Lower lobe of right lung (tissue), 2 donors: ENCODE measurements around the gene MPPED1. TPM values are rescaled to one million over a fixed set of nuclear protein-coding genes. Genes with fewer than 3 reads are reported as not detected.

Source experiments
- ATAC-seq, 2 donors: fragments of 200-7000 bp; cut with Tn5 transposase; one replicate each; pipeline ENCODE4 v1.9.1; 2020 to 2022; ENCODE audit warnings: mild to moderate bottlenecking in 2 of 2, moderate library complexity in 2 of 2
- DNase-seq: peaks from one replicate; pipeline ENCODE4 v3.0.0-alpha.2; 2020
- H3K27ac ChIP-seq: fragments of 200-600 bp; one replicate; pipeline ENCODE4 v1.8.0; 2022
- H3K27me3 ChIP-seq: fragments of 200-600 bp; one replicate; pipeline ENCODE4 v1.8.0; 2022; ENCODE audit warnings: low read depth
- H3K36me3 ChIP-seq: fragments of 200-600 bp; one replicate; pipeline ENCODE4 v1.8.0; 2022; ENCODE audit warnings: mild to moderate bottlenecking
- H3K4me1 ChIP-seq: fragments of 200-600 bp; one replicate; pipeline ENCODE4 v1.8.0; 2022
- H3K4me3 ChIP-seq: fragments of 200-600 bp; one replicate; pipeline ENCODE4 v1.8.0; 2022; ENCODE audit warnings: mild to moderate bottlenecking
- H3K9me3 ChIP-seq: fragments of 200-600 bp; one replicate; pipeline ENCODE4 v1.8.0; 2022
- CTCF ChIP-seq: fragments of 200-600 bp; IDR thresholded peaks from one replicate; pipeline ENCODE4 v1.8.0; 2022; ENCODE audit warnings: antibody characterized with exemption, mild to moderate bottlenecking
- intact Hi-C: fragments of 100-400 bp; cut with DNase I; formaldehyde crosslinking; loops from one replicate; pipeline ENCODE4 v1.11.0; 2022
- total RNA-seq: library from RNA; stranded (reverse); fragmentation: NEBNext Ultra II Directional; extraction: Animal tissue kit (Norgen Biotek cat#: 25700); gene quantifications from one replicate; pipeline ENCODE4 v1.2.1, GENCODE V29; 2021
- donor health status: DM: no; HTN: yes; CAD: no; lungs with severe emphysema.

MPPED1 gene
- total RNA-seq, 1 donor from 2014 or later, result not detected

- intact Hi-C loops, result no loop called here
- Histone ChIP-seq H3K27me3 (peaks cover 7% of the 10 kb centered on the region), H3K36me3 (no peaks in the 10 kb centered on the region), H3K4me1 (no peaks in the 10 kb centered on the region), H3K4me3 (no peak overlapping the region), H3K9me3 (no peaks in the 10 kb centered on the region), H3K27ac (no peak overlapping the region)
- TF ChIP-seq CTCF, result no peak
- ATAC-seq (no peak), DNase-seq (no peak)
Measured at GRCh38 chr22:43526117-43526655, 114.4 kb downstream of the MPPED1 start.

GRCh38 chr22:43526946-43527345 lies 115.1 kb downstream of the MPPED1 start:
- Histone ChIP-seq H3K4me3 (no peak overlapping the region), H3K27me3 (peaks cover 4% of the 10 kb centered on the region), H3K27ac (no peak overlapping the region), H3K9me3 (no peaks in the 10 kb centered on the region), H3K4me1 (no peaks in the 10 kb centered on the region), H3K36me3 (no peaks in the 10 kb centered on the region)
- DNase-seq (no peak), ATAC-seq (peak in 1 of 2 donors; percentile 12)
- intact Hi-C loops, result no loop called here
- TF ChIP-seq CTCF, result no peak

- H3K4me1 ChIP-seq, result no peaks in the 10 kb centered on the region
- no peaks in the 10 kb centered on the region for H3K9me3 ChIP-seq
- TF ChIP-seq CTCF, result no peak
- intact Hi-C loops, result no loop called here
- no peaks in the 10 kb centered on the region for H3K36me3 ChIP-seq
- no peak overlapping the region for H3K27ac ChIP-seq
- no peak for ATAC-seq
- H3K27me3 ChIP-seq, result no peaks in the 10 kb centered on the region
- H3K4me3 ChIP-seq, result no peak overlapping the region
- no peak for DNase-seq
Measured at GRCh38 chr22:43528601-43529360, 117.0 kb downstream of the MPPED1 start.

GRCh38 chr22:43529461-43529860 lies 117.6 kb downstream of the MPPED1 start:
- Histone ChIP-seq H3K27ac (no peak overlapping the region), H3K27me3 (no peaks in the 10 kb centered on the region), H3K4me1 (no peaks in the 10 kb centered on the region), H3K9me3 (no peaks in the 10 kb centered on the region), H3K4me3 (no peak overlapping the region), H3K36me3 (no peaks in the 10 kb centered on the region)
- no peak for TF ChIP-seq CTCF
- intact Hi-C loops, result no loop called here
- ATAC-seq, result no peak
- DNase-seq, result no peak

- H3K27me3 ChIP-seq, result no peaks in the 10 kb centered on the region
- H3K27ac ChIP-seq, result no peak overlapping the region
- no peak for DNase-seq
- no peak for ATAC-seq
- H3K4me3 ChIP-seq, result no peak overlapping the region
- H3K36me3 ChIP-seq, result no peaks in the 10 kb centered on the region
- no peak for TF ChIP-seq CTCF
- H3K9me3 ChIP-seq, result no peaks in the 10 kb centered on the region
- no peaks in the 10 kb centered on the region for H3K4me1 ChIP-seq
- intact Hi-C loops, result no loop called here
Measured at GRCh38 chr22:43529934-43530333, 118.1 kb downstream of the MPPED1 start.
